NB4 (cell line): ENCODE measurements around the gene GAS2L3.
"Not testable (repeated sequence)": the region's sequence is repeated elsewhere in the genome, so short reads cannot be mapped to it uniquely, and the experiment has no call there.

ENCODE experiments used
- DNase-seq: peaks from one replicate; pipeline ENCODE4 v3.0.0; 2010; ENCODE audit warnings: low read depth
- H3K4me3 ChIP-seq: one replicate; pipeline ENCODE4 v1.5.1; 2011; ENCODE audit warnings: mild to moderate bottlenecking, low read depth, low read length, moderate library complexity
- MAX ChIP-seq: IDR thresholded peaks from 2 replicates; pipeline ENCODE4 v1.6.1; 2011; ENCODE audit warnings: low read depth, low read length
- MYC ChIP-seq: IDR thresholded peaks from 2 replicates; pipeline ENCODE4 v1.6.1; 2011; ENCODE audit warnings: low read depth, low read length
- POLR2A ChIP-seq: IDR thresholded peaks from 2 replicates; pipeline ENCODE4 v1.6.1; 2011; ENCODE audit warnings: mild to moderate bottlenecking; ENCODE audit not compliant: insufficient read length; ENCODE audit errors: extremely low read depth
- TF ChIP-seq, protein P1 (sequence below): IDR thresholded peaks from one replicate; pipeline ENCODE4 v1.5.1; 2012; ENCODE audit warnings: low read depth, low read length

GAS2L3 gene

DNA sequence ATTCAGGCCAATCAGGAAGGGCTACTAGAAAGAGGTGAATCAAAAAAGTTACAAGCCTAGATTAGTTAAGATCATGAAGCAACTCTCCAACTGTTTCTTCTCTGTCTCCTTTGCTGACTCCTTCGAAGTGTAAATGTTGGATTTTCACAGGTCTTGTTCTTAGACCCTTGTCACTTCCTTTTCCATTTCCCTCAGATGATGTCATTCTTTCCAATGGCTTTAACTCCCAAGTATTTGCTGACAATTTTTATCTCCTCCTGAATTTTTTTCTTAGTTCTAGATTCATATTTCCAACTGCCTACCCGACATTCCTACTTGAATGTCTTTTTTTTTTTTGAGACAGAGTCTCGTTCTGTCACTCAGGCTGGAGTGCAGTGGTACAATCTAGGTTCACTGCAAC lies 10.8 kb downstream of the GAS2L3 start:
- no peak for DNase-seq
- TF ChIP-seq, protein P1, sequence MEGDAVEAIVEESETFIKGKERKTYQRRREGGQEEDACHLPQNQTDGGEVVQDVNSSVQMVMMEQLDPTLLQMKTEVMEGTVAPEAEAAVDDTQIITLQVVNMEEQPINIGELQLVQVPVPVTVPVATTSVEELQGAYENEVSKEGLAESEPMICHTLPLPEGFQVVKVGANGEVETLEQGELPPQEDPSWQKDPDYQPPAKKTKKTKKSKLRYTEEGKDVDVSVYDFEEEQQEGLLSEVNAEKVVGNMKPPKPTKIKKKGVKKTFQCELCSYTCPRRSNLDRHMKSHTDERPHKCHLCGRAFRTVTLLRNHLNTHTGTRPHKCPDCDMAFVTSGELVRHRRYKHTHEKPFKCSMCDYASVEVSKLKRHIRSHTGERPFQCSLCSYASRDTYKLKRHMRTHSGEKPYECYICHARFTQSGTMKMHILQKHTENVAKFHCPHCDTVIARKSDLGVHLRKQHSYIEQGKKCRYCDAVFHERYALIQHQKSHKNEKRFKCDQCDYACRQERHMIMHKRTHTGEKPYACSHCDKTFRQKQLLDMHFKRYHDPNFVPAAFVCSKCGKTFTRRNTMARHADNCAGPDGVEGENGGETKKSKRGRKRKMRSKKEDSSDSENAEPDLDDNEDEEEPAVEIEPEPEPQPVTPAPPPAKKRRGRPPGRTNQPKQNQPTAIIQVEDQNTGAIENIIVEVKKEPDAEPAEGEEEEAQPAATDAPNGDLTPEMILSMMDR: no peak
- TF ChIP-seq POLR2A: no peak
- TF ChIP-seq MAX: no peak
- no peak for TF ChIP-seq MYC

GRCh38 chr12:100591979-100592378 lies 18.5 kb downstream of the GAS2L3 start:
- DNase-seq: no peak
- no peak overlapping the region for H3K4me3 ChIP-seq
- TF ChIP-seq, protein P1: no peak
- TF ChIP-seq MYC: no peak
- no peak for TF ChIP-seq MAX
- TF ChIP-seq POLR2A: no peak

More for the DNA sequence above, 10.8 kb downstream of the GAS2L3 start:
- no peak overlapping the region for H3K4me3 ChIP-seq

- no peak for DNase-seq
- TF ChIP-seq POLR2A (no peak), MAX (no peak), MYC (no peak)
- TF ChIP-seq, protein P1: no peak
- H3K4me3 ChIP-seq: no peak overlapping the region
Measured at GRCh38 chr12:100593490-100593889, 20.0 kb downstream of the GAS2L3 start.

DNA sequence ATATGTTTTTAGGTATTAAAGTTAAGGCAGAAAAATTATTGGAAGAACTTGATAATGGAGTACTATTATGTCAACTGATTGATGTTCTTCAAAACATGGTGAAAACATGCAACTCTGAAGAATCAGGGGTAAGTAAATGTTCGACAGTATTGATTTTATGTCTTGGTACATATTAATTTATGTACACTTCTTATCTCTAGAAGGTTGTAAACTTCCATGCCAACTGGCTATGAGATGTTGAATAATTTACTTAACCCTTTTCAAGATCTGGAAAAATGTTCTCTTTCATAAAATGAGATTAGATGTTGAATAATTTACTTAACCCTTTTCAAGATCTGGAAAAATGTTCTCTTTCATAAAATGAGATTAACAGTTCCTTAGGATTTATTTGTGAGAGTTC lies 28.1 kb downstream of the GAS2L3 start:
- no peak overlapping the region for H3K4me3 ChIP-seq
- TF ChIP-seq MAX (no peak), MYC (no peak), POLR2A (no peak)
- TF ChIP-seq, protein P1: no peak
- no peak for DNase-seq

DNA sequence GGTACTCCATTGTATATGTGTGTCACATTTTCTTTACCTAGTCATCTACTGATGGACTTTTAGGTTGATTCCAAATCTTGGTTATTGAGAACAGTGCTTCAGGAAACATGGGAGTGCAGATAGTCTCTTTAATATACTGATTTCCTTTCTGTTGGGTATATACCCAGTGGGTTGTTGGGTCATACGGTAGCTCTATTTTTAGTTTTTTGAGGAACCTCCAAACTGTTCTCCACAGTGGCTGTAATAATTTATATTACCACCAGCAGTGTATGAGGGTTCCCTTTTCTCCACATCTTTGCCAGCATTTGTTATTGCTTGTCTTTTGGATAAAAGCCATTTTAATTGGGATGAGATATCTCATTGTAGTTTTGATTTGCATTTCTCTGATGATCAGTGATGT lies 29.5 kb downstream of the GAS2L3 start:
- DNase-seq, H3K4me3 ChIP-seq: not testable (repeated sequence)

DNA sequence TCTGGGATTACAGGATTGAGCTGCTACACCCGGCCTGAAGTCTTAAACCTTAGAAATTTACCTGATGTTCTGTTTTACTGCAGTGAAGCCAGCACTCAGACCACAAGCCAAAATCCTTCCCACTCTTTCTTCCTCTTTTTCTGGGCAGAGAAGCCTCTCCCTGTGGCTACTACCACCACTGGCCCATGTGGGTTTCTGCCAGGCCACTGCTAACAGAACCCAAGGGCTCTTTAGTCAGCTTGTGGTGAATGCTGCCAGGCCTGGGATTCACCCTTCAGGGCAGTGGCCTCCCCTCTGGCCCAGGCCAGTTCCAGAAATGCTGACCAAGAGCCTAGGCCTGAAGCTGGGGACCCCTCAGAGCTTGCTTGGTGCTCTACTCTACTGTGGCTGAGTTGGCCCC lies 35.3 kb downstream of the GAS2L3 start:
- DNase-seq: peak; percentile 6
- TF ChIP-seq, protein P1: no peak
- TF ChIP-seq POLR2A (no peak), MAX (no peak), MYC (no peak)

More for the DNA sequence above, 35.3 kb downstream of the GAS2L3 start:
- no peak overlapping the region for H3K4me3 ChIP-seq
